Psoas muscle (tissue), 8 donors: Measurements from ENCODE around the gene CDKAL1. TPM values are rescaled to one million over a fixed set of nuclear protein-coding genes. Genes with fewer than 3 reads are reported as not detected.

Source experiments
- ATAC-seq, 4 donors: fragments of 200-7000 bp; cut with Tn5 transposase; one replicate each; pipeline ENCODE4 v1.9.1; 2020; ENCODE audit warnings: moderate library complexity in 3 of 4, mild to moderate bottlenecking in 2 of 4
- DNase-seq, 2 donors: peaks; one replicate each; pipeline ENCODE4 v3.0.0-alpha.2; 2020
- H3K27ac ChIP-seq: fragments of 200-600 bp; one replicate; pipeline ENCODE4 v1.8.0; 2022
- H3K27me3 ChIP-seq, 3 donors: fragments of 200-600 bp in 1 of 3; one replicate each; pipeline versions ENCODE4 v1.6.1 to v1.8.0; 2013 to 2022; ENCODE audit warnings: low read length in 2 of 3, mild to moderate bottlenecking in 2 of 3, moderate library complexity in 1 of 3; ENCODE audit not compliant: insufficient read depth in 3 of 3
- H3K36me3 ChIP-seq, 2 donors: fragments of 200-600 bp in 1 of 2; one replicate each; pipeline versions ENCODE4 v1.6.1 to v1.8.0; 2013 to 2022; ENCODE audit warnings: low read depth in 1 of 2, mild to moderate bottlenecking in 1 of 2, moderate library complexity in 1 of 2; ENCODE audit not compliant: insufficient read depth in 1 of 2
- H3K4me1 ChIP-seq: fragments of 200-600 bp; one replicate; pipeline ENCODE4 v1.8.0; 2022
- H3K4me3 ChIP-seq: fragments of 200-600 bp; one replicate; pipeline ENCODE4 v1.8.0; 2022; ENCODE audit warnings: mild to moderate bottlenecking
- H3K9me3 ChIP-seq: fragments of 200-600 bp; one replicate; pipeline ENCODE4 v1.8.0; 2022
- WGBS, 3 donors: extraction: QIAGEN DNeasy Blood & Tissue Kit; methylation state at CpG; one replicate each; pipeline versions ENCODE4 v1.1.6 to v1.1.7; 2013; 5-methylcytosine and 5-hydroxymethylcytosine counted together
- intact Hi-C, 2 donors: fragments of 100-400 bp; cut with DNase I; formaldehyde crosslinking; loops; one replicate each; pipeline versions ENCODE4 v1.11.0 to v1.14.2; 2022
- polyA plus RNA-seq, 3 donors: library from polyadenylated mRNA; stranded (reverse); fragments of 200-250 nt; gene quantifications; one replicate each; pipeline ENCODE4 v1.2.3, GENCODE V29; 2013
- total RNA-seq, 4 donors: library from RNA; stranded (reverse); fragmentation: NEBNext Ultra II Directional in 2 of 4; extraction: Animal tissue kit (Norgen Biotek cat#: 25700) in 2 of 4; gene quantifications; one replicate each; pipeline versions ENCODE4 v1.2.1 to v1.2.4, GENCODE V29; 2021 to 2023
- TF ChIP-seq, protein P1 (sequence below): fragments of 200-600 bp; IDR thresholded peaks from one replicate; pipeline ENCODE4 v1.8.0; 2022; ENCODE audit warnings: antibody characterized with exemption
- donor health status: healthy with polysubstance abuse.
- donor health status: DM: no; HTN: no; CAD: no; lungs with moderate emphysema.
- donor health status: Bipolar disorder and iron deficiency.
- donor health status: healthy.
- donor health status: DM: yes; HTN: yes; CAD: no.
- donor health status: DM: no; HTN: no; CAD: no.
- donor health status: DM: no; HTN: no; CAD: no.
- donor health status: DM: yes; HTN: yes; CAD: no.

The CDKAL1 gene
- total and polyA plus RNA-seq, 7 donors = 4.5 to 16.1 (median 12.9) TPM

- H3K27ac ChIP-seq = no peak overlapping the region
- peaks cover 11% of the 10 kb centered on the region for H3K4me1 ChIP-seq
- TF ChIP-seq, protein P1, sequence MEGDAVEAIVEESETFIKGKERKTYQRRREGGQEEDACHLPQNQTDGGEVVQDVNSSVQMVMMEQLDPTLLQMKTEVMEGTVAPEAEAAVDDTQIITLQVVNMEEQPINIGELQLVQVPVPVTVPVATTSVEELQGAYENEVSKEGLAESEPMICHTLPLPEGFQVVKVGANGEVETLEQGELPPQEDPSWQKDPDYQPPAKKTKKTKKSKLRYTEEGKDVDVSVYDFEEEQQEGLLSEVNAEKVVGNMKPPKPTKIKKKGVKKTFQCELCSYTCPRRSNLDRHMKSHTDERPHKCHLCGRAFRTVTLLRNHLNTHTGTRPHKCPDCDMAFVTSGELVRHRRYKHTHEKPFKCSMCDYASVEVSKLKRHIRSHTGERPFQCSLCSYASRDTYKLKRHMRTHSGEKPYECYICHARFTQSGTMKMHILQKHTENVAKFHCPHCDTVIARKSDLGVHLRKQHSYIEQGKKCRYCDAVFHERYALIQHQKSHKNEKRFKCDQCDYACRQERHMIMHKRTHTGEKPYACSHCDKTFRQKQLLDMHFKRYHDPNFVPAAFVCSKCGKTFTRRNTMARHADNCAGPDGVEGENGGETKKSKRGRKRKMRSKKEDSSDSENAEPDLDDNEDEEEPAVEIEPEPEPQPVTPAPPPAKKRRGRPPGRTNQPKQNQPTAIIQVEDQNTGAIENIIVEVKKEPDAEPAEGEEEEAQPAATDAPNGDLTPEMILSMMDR = no peak
- intact Hi-C loops = no loop called here
- peaks cover 0 to 15% of the 10 kb centered on the region in 2 donors for H3K36me3 ChIP-seq
- no peak for DNase-seq
- no peak overlapping the region for H3K4me3 ChIP-seq
- 87 to 92% (median 88%) methylated on average over 1 of the region's 1 CpG for WGBS, 3 donors
- no peaks in the 10 kb centered on the region for H3K9me3 ChIP-seq
- no peak for ATAC-seq
- H3K27me3 ChIP-seq = no peaks in the 10 kb centered on the region
Observed at GRCh38 chr6:20575125-20575524, 40.9 kb downstream of the CDKAL1 start.

- no peak overlapping the region for H3K4me3 ChIP-seq
- 70 to 74% (median 70%) methylated on average over 4 of the region's 4 CpGs for WGBS, 3 donors
- H3K9me3 ChIP-seq = no peaks in the 10 kb centered on the region
- peaks cover 11% of the 10 kb centered on the region for H3K4me1 ChIP-seq
- peaks cover 0 to 15% of the 10 kb centered on the region in 2 donors for H3K36me3 ChIP-seq
- no peaks in the 10 kb centered on the region for H3K27me3 ChIP-seq
- no peak overlapping the region for H3K27ac ChIP-seq
- ATAC-seq (peak in 3 of 4 donors; percentile 43 to 56 (median 53)), DNase-seq (no peak)
- intact Hi-C loops = no loop called here
- TF ChIP-seq, protein P1 = no peak
Observed at GRCh38 chr6:20575704-20576451, 41.6 kb downstream of the CDKAL1 start.

DNA sequence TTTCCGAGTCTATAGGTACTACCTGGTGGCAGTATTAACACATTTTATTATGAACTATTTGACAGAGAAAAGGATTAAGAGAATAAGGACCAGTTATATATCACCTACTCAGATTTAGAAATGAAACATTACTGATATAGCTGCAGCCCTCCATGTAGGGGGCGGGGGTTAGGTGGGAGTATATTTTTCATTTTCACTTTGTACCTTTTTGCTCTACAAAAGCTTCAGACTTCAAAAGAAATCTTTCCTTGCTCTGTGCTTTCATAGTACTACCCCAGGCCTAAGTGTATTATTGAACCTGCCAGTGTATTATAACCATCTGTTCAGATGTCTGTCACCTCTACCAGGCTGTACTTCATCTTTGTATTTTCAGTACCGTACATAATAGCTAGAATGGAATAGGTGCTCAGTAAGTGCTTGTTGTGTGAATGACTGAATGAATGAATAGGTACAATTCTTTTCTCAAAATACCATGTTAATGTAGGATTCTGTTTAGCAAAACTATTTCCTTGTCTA, 43.0 kb downstream of the CDKAL1 start:
- DNase-seq (no peak), ATAC-seq (no peak)
- TF ChIP-seq, protein P1 = no peak
- 88 to 97% (median 92%) methylated on average over 3 of the region's 3 CpGs for WGBS, 3 donors
- intact Hi-C loops = no loop called here
- H3K4me1 ChIP-seq = peaks cover 11% of the 10 kb centered on the region
- H3K27ac ChIP-seq = no peak overlapping the region
- H3K36me3 ChIP-seq = peaks cover 0 to 15% of the 10 kb centered on the region in 2 donors
- H3K27me3 ChIP-seq = no peaks in the 10 kb centered on the region
- no peaks in the 10 kb centered on the region for H3K9me3 ChIP-seq
- no peak overlapping the region for H3K4me3 ChIP-seq

- Histone ChIP-seq H3K4me3 (no peak overlapping the region), H3K9me3 (no peaks in the 10 kb centered on the region), H3K27ac (no peak overlapping the region), H3K4me1 (peaks cover 6% of the 10 kb centered on the region), H3K27me3 (no peaks in the 10 kb centered on the region), H3K36me3 (peaks cover 0 to 15% of the 10 kb centered on the region in 2 donors)
- intact Hi-C loops = no loop called here
- DNase-seq = no peak
- TF ChIP-seq, protein P1 = no peak
- WGBS, 3 donors = 93 to 97% (median 95%) methylated on average over 1 of the region's 1 CpG
- ATAC-seq = no peak
Observed at GRCh38 chr6:20581070-20581469, 46.8 kb downstream of the CDKAL1 start.
